ENCODE results near the gene EVI5L. TPM values are rescaled to one million over a fixed set of nuclear protein-coding genes. Genes with fewer than 3 reads are reported as not detected.

The EVI5L gene
- total and polyA plus RNA-seq, 2 of the 8 experiments (the other 6 are each of a cell fraction or from before 2014, with no cell fraction given) = 7.2 to 11.0 TPM

GRCh38 chr19:7849631-7849999, 19.6 kb downstream of the EVI5L start (continued):
- TF ChIP-seq SAP30 (IDR thresholded peaks at IDR 0.05; ENCODE audit: insufficient read depth, insufficient replicate concordance, low read length) (no peak), EZH2 (IDR thresholded peaks at IDR 0.05; ENCODE audit: low read depth, low read length, severe bottlenecking) (no peak), EP300 (IDR thresholded peaks at IDR 0.05; ENCODE audit: borderline replicate concordance in 1 of 2, low read depth in 2 of 2, low read length in 2 of 2) (no peak), TAF1 (IDR thresholded peaks at IDR 0.05; ENCODE audit: low read depth, low read length) (no peak), RAD21 (IDR thresholded peaks at IDR 0.05 in 1 of 2, conservative IDR thresholded peaks at IDR 0.05 in 1 of 2; ENCODE audit: low read depth in 2 of 2, low read length in 2 of 2) (no peak), SIN3A (conservative IDR thresholded peaks at IDR 0.05 in 1 of 2, IDR thresholded peaks at IDR 0.05 in 1 of 2; ENCODE audit: low read depth in 1 of 2, low read length in 2 of 2) (no peak)
